GM18520 (cell line): ENCODE results near the gene CASP9.
"Not testable (repeated sequence)": the region's sequence is repeated elsewhere in the genome, so short reads cannot be mapped to it uniquely, and the experiment has no call there.

Source experiments
- ATAC-seq: cut with Tn5 transposase; IDR thresholded peaks from one replicate; pipeline ENCODE4 v1.9.1; 2021; ENCODE audit not compliant: unreplicated experiment

The CASP9 gene

DNA sequence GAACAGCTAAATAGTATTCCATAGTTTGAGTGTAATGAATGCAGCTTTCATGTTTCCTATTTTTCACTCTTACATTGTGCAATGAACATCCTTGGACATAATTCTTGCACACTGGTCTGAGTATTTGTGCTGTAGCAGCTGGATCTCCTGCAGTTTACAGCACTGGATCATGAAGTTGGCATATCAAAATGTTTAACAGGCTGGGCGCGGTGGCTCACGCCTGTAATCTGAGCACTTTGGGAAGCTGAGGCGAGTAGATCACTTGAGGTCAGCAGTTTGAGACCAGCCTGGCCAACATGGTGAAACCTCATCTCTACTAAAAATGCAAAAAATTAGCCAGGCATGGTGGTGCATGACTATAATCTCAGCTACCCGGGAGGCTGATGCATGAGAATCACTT lies 52.9 kb downstream of the CASP9 start:
- not testable (repeated sequence) for ATAC-seq

DNA sequence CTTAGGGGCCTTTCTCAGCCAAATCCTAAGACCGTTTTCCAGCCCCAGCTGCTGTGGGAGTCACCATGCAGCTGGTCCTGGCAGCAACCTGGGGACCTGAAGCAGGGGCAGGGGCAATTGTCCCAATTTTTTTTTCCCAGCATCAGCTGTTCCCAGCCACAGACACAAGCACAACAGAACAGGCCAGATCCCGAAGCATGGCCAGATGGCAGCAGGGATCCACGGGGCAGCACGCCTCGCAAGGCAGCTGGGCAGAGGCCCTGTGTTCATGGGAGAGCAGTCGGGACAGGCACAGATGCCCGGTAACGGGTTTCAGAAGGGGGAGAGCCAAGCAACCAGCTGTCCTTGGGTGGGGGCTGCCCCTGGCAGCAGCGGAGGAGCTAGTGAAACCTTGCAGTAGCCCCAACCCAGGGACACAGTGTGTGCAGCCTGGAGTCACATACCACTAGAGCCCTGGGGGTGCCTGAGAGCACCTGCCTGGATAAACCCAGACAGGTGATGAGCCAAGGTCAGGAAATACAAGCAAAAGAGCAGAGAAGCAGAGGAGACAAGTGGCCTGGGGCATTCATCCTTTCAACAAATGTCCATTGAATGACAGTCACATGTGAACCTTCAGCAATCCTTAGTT lies 54.1 kb downstream of the CASP9 start:
- ATAC-seq = not testable (repeated sequence)

- ATAC-seq = no peak
Observed at GRCh38 chr1:15469361-15469760, 54.7 kb downstream of the CASP9 start.

- no peak for ATAC-seq
Observed at GRCh38 chr1:15468145-15468544, 55.9 kb downstream of the CASP9 start.

DNA sequence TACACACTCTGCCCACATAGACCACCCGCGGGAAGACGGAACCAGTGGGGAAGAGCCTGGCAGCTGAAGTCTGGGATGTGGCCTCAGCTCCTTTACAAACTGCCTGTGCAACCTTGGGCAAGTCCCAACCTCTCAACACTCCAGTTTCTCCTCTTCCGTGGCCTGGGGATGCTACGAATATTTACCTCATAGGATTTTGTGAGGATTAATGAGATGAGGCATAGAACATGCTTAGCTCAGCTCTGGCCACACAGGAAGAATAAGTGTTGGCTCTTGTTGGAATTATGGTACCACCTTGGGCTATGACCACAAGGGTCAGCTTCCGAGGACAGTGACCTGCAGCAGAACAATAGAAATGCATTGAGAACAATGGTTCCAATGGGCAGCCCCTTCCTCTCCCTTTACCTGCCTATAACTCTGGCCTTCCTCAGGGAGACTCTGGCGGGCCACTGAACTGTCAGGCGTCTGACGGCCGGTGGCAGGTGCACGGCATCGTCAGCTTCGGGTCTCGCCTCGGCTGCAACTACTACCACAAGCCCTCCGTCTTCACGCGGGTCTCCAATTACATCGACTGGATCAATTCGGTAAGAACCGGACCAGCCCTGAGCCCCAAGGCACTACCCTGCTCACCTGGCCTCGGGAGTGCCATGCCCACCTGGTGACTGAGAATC lies 56.9 kb downstream of the CASP9 start:
- not testable (repeated sequence) for ATAC-seq

DNA sequence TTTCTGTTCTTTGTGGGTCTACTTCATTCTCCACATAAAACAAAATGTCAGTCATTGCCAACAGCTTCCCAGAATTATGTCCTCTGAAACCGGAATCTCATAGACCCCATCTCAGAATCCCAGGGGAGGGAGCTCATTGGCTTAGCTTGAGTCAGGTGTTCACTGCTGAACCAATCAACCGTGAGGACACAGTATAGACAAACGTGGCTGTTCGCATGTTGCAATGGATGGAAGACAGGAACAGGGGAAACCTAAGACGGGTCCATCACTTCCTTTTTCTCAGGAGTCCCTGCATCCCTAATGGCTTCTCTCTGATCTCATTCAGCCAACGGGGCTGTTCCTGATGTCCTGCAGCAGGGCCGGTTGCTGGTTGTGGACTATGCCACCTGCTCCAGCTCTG lies 58.3 kb downstream of the CASP9 start:
- ATAC-seq = no peak

DNA sequence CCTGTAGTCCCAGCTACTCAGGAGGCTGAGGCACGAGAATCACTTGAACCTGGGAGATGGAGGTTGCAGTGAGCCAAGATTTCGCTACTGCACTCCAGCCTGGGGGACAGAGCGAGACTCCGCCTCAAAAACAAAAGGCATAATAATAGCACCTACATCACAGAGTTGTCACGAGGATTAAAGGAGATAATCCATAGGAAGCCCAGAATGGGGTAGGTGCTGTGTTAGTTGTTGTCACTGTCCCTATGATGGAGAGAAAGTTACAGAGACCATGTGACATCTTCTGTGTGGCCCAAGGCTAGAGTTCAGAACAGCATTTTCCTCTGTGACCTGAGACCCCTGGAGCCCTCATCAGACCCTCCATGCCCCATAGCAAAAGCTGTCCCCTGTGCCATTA lies 60.1 kb downstream of the CASP9 start:
- ATAC-seq = not testable (repeated sequence)

GRCh38 chr1:15463064-15463800 lies 60.8 kb downstream of the CASP9 start:
- ATAC-seq = not testable (repeated sequence)

- ATAC-seq = no peak
Observed at GRCh38 chr1:15460708-15461095, 63.3 kb downstream of the CASP9 start.

DNA sequence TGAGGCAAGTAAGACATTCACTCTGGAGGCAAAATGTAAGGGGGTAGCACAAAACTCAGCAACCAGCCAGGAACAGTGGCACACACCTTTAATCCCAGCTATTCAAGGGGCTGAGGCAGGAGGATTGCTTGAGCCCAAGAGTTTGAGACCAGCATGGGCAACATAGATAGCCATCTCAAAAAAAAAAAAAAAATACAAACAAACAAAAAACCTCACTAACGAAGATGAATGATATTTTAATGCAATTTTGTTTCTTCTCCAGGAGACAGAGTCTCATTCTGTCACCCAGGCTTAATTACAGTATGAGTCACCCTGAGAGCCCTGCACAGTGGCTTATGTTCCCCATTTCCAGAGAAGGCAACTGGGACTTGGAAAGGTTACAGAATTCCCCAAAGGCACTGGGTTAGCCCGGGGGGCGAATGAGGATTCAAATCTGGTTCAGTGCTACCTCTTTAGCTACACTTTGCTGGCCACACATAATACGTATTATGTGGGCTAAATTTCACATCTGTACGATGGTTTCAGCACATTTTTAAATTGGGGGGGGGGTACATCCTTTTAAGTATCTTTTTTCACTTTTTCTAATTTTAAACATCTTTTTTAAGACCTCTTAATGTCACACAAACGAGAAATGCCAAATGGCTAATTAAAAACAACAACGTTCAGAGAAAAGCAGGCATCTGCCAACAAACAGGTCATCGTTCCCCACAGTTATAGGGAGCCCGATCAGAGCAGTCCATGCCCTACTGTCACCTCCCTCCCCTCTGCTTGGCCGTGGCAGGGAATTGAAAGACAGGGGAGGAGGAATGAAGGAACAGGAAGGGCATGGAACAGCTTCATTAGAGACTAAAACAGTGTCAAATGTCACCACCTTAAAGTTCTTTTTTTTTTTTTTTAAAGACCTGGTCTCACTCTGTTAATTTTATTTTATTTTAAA lies 64.0 kb downstream of the CASP9 start:
- no peak for ATAC-seq

DNA sequence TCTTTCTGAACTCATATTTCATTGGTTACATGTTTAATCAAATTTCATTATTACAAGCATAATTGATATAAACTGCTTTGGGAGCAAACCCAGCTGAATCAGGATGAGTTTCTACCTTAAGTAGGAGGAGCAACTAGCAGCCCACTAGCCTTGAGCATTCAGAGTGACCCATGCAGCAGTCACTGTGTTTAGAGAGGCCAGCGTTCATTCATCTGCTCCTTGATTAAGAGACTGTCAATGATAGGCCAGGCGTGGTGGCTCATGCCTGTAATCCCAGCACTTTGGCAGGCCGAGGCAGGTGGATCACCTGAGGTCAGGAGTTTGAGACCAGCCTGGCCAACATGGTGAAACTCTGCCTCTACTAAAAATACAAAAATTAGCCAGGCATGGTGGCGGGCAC lies 65.6 kb downstream of the CASP9 start:
- not testable (repeated sequence) for ATAC-seq

DNA sequence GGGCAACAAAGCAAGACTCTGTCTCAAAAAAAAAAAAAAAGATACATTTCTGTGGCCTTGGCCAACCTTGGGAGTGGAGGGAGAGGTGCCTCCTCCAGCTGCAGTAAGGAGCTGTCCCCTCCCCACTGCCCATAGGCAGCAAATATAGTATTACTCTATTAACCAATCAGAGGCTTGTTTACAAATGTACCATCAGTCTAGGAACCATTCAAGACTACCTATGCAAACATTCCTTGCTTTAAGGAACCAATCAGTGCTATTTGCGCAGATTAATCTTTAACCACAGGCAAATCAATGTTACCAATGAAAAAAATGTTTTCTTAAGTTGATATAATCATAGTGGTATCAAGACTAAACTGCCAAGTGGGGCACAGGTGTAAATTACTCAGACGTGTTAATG lies 66.4 kb downstream of the CASP9 start:
- no peak for ATAC-seq

DNA sequence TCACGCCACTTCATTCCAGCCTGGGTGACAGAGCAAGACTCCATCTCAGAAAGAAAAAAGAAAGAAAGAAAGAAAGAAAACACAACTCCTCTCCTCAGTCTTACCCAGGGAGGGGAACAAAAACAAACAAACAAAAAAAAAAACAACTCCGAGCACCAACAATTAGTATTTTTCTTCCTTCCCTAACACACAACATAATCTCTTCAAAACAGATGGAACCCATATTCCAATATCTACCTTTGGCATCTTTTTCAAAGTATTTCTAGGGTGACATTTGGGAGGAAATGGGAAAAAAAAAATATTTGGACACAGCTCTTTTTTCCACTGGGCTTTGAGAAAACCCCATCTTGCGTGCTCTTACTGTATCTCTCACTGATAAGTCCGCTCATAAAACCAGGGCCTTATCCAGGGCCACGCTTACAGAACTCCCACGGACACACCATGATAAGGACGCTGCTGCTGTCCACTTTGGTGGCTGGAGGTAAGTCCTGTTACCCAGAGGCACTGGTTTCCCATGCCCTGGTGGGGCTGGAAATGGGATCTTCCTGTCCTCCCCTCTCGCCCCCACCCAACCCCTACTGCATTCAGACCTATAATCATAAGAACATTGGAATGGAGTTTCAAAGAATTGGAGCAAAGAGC lies 67.6 kb downstream of the CASP9 start, which contains the start of gene CELA2A:
Gene CELA2A, plus strand, starts transcription at position 420 of the 642 bp plus-strand sequence. Its CDS starts 22 bp downstream, at position 442.
- ATAC-seq = no peak

DNA sequence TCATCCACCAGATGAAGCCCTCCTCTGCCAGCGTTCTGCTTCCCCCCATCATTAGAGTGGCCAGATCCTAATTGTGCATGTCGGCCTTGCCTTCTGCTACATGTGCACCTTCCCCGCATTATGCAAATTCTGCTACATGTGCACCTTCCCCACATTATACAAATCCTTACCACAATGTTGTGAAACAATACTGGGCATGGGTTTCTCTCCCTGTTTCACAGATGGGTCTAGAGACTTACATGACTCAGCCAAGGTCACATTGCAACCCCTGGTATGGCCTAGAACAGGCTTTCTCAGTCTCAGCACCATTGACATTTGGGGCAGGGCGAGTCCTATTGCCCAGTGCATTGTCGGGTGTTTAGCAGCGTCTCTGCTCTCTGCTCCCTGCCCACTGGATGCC lies 68.5 kb downstream of the CASP9 start:
- no peak for ATAC-seq

DNA sequence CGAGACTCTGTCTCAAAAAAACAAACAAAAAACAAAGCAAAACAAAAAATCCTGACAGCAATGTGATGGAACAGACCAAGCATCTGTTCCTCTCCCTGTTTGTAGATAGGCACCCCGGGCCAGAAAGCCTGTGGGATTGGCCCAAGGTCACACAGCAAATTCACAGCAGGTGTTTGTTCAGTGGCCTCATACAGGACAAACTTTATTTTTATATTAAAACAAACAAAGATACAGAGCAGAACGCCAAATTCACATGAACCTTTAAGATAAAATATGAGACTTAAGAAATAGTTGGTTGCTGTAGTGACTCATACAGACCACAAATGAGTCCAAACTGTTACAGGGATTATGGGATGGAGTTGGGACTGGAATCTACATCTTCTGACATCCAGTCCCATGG lies 69.8 kb downstream of the CASP9 start:
- ATAC-seq = no peak

GRCh38 chr1:15453734-15454133 lies 70.3 kb downstream of the CASP9 start:
- no peak for ATAC-seq

GRCh38 chr1:15452866-15453571 lies 71.0 kb downstream of the CASP9 start:
- no peak for ATAC-seq

- no peak for ATAC-seq
Observed at GRCh38 chr1:15452216-15452615, 71.8 kb downstream of the CASP9 start.

DNA sequence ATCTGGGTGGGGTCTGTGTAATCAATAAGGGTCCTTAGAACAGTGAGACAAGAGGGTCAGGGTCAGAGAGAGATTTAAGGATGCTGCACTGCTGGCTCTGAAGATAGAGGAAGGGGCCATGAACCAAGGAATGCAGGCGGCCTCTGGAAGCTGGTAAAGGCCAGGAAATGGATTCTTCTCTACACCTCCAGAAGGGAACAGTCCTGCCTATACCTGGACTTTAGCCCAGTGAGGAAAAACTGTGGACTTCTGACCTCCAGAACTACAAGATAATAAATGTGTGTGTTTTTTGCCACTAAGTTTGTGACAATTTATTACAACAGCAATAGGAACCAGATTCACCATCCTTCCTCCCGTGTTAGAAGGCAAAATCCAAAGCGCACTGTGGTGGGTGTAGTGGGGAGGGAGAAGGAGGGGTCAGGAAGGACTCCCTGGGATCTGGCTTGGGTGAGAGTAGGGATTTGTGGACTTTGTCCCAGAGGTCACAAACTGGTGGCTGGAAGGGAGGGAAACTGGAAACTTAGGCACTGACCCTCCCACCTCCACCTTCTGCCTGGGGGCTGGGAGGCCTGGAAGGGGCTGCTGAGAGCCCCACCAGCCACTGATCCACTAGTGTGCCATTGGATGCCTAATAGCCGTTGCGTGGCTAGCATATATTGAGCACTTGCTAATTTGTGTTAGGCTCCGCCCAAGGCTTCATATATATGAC lies 72.8 kb downstream of the CASP9 start:
- ATAC-seq = no peak
